Bronchial smooth muscle cell (primary cell): ENCODE data around the gene GALR3. TPM values are rescaled to one million over a fixed set of nuclear protein-coding genes. Genes with fewer than 3 reads are reported as not detected.

Experiments
- total RNA-seq: library from RNA; depleted of rRNA; stranded (reverse); fragments of >200 nt; gene quantifications from 2 replicates; pipeline ENCODE4 v1.2.1, GENCODE V29; 2014

GALR3 gene
- not detected in 2 replicates for total RNA-seq

GRCh38 chr22:37823134-37823985, at the start of gene GALR3:
TSS of gene GALR3 (plus strand) at chr22:37823382. CDS start at chr22:37823407, 25 bp downstream.

GRCh38 chr22:37807410-37808293, 15.5 kb upstream of the GALR3 start, which contains the start of gene GCAT:
TSS of gene GCAT (plus strand) at chr22:37807934. CDS start at chr22:37807968, 34 bp downstream.

GRCh38 chr22:37849089-37849751, 26.0 kb downstream of the GALR3 start, which contains the start of gene EIF3L:
TSS of gene EIF3L (plus strand) at chr22:37849419. CDS start at chr22:37849450, 31 bp downstream.

Other genes with a start within 250 kb of the GALR3 start
- not detected in 2 replicates for gene LGALS2, start 243.3 kb upstream of the GALR3 start, total RNA-seq
- gene GGA1, start 214.5 kb upstream of the GALR3 start, total RNA-seq = 34.5 and 34.8 TPM in 2 replicates
- 7.3 and 16.1 TPM in 2 replicates for gene SH3BP1, start 183.7 kb upstream of the GALR3 start, total RNA-seq
- gene PDXP, start 164.7 kb upstream of the GALR3 start, total RNA-seq = 1.7 and 2.8 TPM in 2 replicates
- 17,095 and 18,883 TPM in 2 replicates for gene LGALS1, start 147.7 kb upstream of the GALR3 start, total RNA-seq
- gene NOL12, start 137.0 kb upstream of the GALR3 start, total RNA-seq = 20.2 and 25.5 TPM in 2 replicates
- gene TRIOBP, start 126.3 kb upstream of the GALR3 start, total RNA-seq = 140 and 250 TPM in 2 replicates
- gene GCAT, start 15.4 kb upstream of the GALR3 start, total RNA-seq = 15.0 and 24.3 TPM in 2 replicates
- gene ANKRD54, start 21.0 kb downstream of the GALR3 start, total RNA-seq = 11.8 and 12.0 TPM in 2 replicates
- gene EIF3L, start 26.0 kb downstream of the GALR3 start, total RNA-seq = 256 and 364 TPM in 2 replicates
- 8.4 and 10.2 TPM in 2 replicates for gene MICALL1, start 82.9 kb downstream of the GALR3 start, total RNA-seq
- gene C22orf23, start 130.2 kb downstream of the GALR3 start, total RNA-seq = 0.09 and 0.32 TPM in 2 replicates
- gene POLR2F, start 130.3 kb downstream of the GALR3 start, total RNA-seq = 64.2 and 72.6 TPM in 2 replicates
- gene SOX10, start 161.2 kb downstream of the GALR3 start, total RNA-seq = not detected in 2 replicates
- 9.6 and 13.4 TPM in 2 replicates for gene PICK1, start 234.0 kb downstream of the GALR3 start, total RNA-seq